Kidney capillary endothelial cell (primary cell): ENCODE results near the gene CCT6A.
"Not testable (repeated sequence)": the region's sequence is repeated elsewhere in the genome, so short reads cannot be mapped to it uniquely, and the experiment has no call there.

Experiments used
- DNase-seq: peaks from one replicate; pipeline ENCODE4 v3.0.0-alpha.2; 2018; ENCODE audit warnings: low spot score

Gene CCT6A

GRCh38 chr7:56053379-56053778, 1.8 kb downstream of the CCT6A start:
- no peak for DNase-seq

- DNase-seq = no peak
These were observed 2.4 kb downstream of the CCT6A start for GRCh38 chr7:56053993-56054392.

GRCh38 chr7:56062382-56062781, 10.8 kb downstream of the CCT6A start:
- peak; percentile 71 for DNase-seq

GRCh38 chr7:56063500-56063881, 11.9 kb downstream of the CCT6A start:
- DNase-seq = no peak

- peak; percentile 83 for DNase-seq
These were observed 12.5 kb downstream of the CCT6A start, which contains the start of gene SUMF2 for GRCh38 chr7:56063882-56064625. SUMF2 (plus strand) TSS chr7:56064286; CDS start chr7:56064312, 26 bp downstream.

- DNase-seq = not testable (repeated sequence)
These were observed 14.8 kb downstream of the CCT6A start for GRCh38 chr7:56066376-56066775.

- DNase-seq = peak; percentile 85
These were observed 22.8 kb downstream of the CCT6A start for GRCh38 chr7:56074371-56074791.

GRCh38 chr7:56077681-56078080, 26.1 kb downstream of the CCT6A start:
- no peak for DNase-seq

GRCh38 chr7:56078196-56078595, 26.6 kb downstream of the CCT6A start:
- no peak for DNase-seq

GRCh38 chr7:56079450-56080185, 28.1 kb downstream of the CCT6A start:
- DNase-seq = peak; percentile 73

- DNase-seq = not testable (repeated sequence)
These were observed 29.3 kb downstream of the CCT6A start for GRCh38 chr7:56080726-56081435.

GRCh38 chr7:56081626-56082340, 30.2 kb downstream of the CCT6A start:
- no peak for DNase-seq

GRCh38 chr7:56083150-56083785, 31.7 kb downstream of the CCT6A start:
- no peak for DNase-seq

- DNase-seq = no peak
These were observed 35.2 kb downstream of the CCT6A start for GRCh38 chr7:56086761-56087160.

GRCh38 chr7:56087445-56087844, 35.9 kb downstream of the CCT6A start:
- DNase-seq = no peak

GRCh38 chr7:56091591-56091990, 40.0 kb downstream of the CCT6A start:
- DNase-seq = no peak

GRCh38 chr7:56092388-56092787, 40.8 kb downstream of the CCT6A start:
- DNase-seq = not testable (repeated sequence)

- DNase-seq = peak; percentile 53
These were observed 41.4 kb downstream of the CCT6A start, which contains the start of gene PHKG1 for GRCh38 chr7:56092789-56093531. PHKG1 (minus strand) TSS chr7:56092952; CDS start chr7:56088941, 4,011 bp downstream.

- no peak for DNase-seq
These were observed 46.1 kb downstream of the CCT6A start for GRCh38 chr7:56097700-56098099.

GRCh38 chr7:56098187-56099008, 46.8 kb downstream of the CCT6A start:
- not testable (repeated sequence) for DNase-seq
